ENCODE results near the gene COL6A3. TPM values are rescaled to one million over a fixed set of nuclear protein-coding genes. Genes with fewer than 3 reads are reported as not detected.
"Not testable (repeated sequence)": the region's sequence is repeated elsewhere in the genome, so short reads cannot be mapped to it uniquely, and the experiment has no call there.

Gene COL6A3
- total and polyA plus RNA-seq, 7 experiments from 2014 or later = 0.02 to 3.1 (median 2.2) TPM

DNA sequence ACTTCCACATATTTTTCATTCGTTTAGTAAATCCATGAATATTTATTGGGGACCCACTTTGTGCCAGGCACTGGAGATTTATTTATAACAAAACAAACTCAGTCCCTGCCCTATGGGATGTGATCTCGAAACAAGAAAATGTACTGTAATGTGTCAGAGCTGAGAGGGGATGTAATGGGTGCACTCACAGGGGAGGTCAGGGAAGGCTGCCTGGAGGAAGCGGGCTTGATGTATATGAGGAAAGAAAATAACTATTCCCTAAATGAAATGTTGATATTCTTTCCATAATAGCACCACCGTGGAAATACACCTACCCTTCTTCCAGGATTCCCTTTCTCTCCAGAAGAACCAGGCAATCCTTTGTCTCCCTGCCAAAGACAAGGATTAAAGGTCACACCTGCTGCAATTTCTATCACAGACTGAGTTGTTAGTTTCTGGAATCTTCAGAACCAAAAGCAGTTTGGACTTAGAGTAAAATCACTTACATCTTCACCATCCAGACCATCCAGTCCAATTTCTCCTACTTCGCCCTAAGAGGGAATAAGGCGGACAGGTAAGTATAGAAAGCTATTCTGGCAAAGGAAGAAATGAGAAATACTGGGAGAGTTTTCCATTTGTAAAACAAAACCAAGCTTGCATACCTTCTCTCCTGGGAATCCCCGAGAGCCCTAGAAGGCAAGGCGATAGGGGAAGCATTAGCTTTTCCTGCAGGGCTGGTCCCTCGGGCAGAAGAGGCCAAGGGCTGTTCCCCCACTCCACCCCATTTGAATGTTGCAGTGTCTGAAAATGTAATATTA lies 55.0 kb downstream of the COL6A3 start:
- intact Hi-C loops (cut with micrococcal nuclease) = no loop called here
- ATAC-seq (no peak), DNase-seq (no peak)
- H3K9me3 Mint-ChIP-seq = no peaks in the 10 kb centered on the region
- Histone ChIP-seq H3K4me3 (ENCODE audit: low read length) (no peak overlapping the region), H3K9me3 (ENCODE audit: control insufficient read depth in 2 of 3, low read length in 3 of 3) (no peaks in the 10 kb centered on the region), H3K27ac (ENCODE audit: low read depth, low read length) (no peak overlapping the region), H3K4me1 (ENCODE audit: control insufficient read depth in 2 of 2, insufficient read depth in 2 of 2, low read length in 2 of 2) (no peaks in the 10 kb centered on the region), H3K27me3 (ENCODE audit: control insufficient read depth in 2 of 2, insufficient read depth in 2 of 2, low read length in 2 of 2) (no peaks in the 10 kb centered on the region), H3K36me3 (ENCODE audit: control insufficient read depth in 2 of 3, insufficient read depth in 3 of 3, low read length in 3 of 3) (peaks cover 0 to 3% (median 0%) of the 10 kb centered on the region in 3 experiments)
- ChIA-PET CTCF (no interaction called here), POLR2A (no interaction called here)
- H3K4me1 Mint-ChIP-seq = no peaks in the 10 kb centered on the region
- H3K27ac Mint-ChIP-seq = no peak overlapping the region
- no peaks in the 10 kb centered on the region for H3K27me3 Mint-ChIP-seq
- no peak overlapping the region for H3K4me3 Mint-ChIP-seq
- H3K36me3 Mint-ChIP-seq = peaks cover 0 to 13% (median 0%) of the 10 kb centered on the region in 5 donors

DNA sequence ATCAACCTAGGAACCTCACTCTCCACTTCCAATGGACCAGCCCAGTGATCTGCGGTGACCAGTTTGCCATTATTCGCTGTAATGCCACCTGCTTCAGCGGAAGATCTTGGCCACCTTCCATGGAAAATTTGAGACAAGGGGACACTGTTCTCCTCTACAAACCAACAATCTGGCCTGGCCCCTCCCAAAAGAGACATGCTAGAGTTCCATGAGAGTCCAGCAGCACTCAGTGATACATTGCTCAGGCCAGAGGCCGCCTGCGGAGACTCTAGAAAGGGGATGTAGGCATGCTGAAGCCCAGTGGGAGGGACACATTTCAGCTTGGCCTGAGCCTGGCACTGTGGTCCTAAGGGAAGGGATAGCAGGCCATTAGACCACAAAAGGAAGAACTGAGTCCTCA lies 58.3 kb downstream of the COL6A3 start:
- ChIA-PET POLR2A (no interaction called here), CTCF (no interaction called here)

DNA sequence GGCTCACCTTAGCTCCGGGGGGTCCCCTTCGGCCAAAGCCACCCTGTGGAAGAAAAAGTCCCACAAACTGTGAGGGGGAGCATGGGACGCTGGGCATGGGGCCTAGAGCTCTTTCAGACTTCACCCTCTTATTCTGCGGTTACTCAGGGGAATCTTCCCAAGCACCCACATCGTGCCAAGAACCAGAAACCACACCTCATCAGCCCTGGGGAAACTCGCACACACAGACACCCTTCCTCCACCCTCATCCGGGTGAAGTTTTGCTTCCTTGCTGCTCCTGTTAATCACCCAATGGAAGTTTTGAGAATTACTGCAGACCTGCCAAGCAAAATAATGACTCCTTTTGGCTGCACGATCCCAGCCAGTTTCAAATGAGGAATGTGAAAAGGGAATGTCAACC lies 59.1 kb downstream of the COL6A3 start:
- Histone ChIP-seq H3K27me3 (ENCODE audit: control insufficient read depth in 2 of 2, insufficient read depth in 2 of 2, low read length in 2 of 2) (no peaks in the 10 kb centered on the region), H3K36me3 (ENCODE audit: control insufficient read depth in 2 of 3, insufficient read depth in 3 of 3, low read length in 3 of 3) (peaks cover 0 to 3% (median 0%) of the 10 kb centered on the region in 3 experiments), H3K27ac (ENCODE audit: low read depth, low read length) (no peak overlapping the region), H3K9me3 (ENCODE audit: control insufficient read depth in 2 of 3, low read length in 3 of 3) (no peaks in the 10 kb centered on the region), H3K4me3 (ENCODE audit: low read length) (no peak overlapping the region), H3K4me1 (ENCODE audit: control insufficient read depth in 2 of 2, insufficient read depth in 2 of 2, low read length in 2 of 2) (no peaks in the 10 kb centered on the region)
- intact Hi-C loops (cut with micrococcal nuclease) = no loop called here
- H3K9me3 Mint-ChIP-seq = no peaks in the 10 kb centered on the region
- no peak for ATAC-seq
- no peaks in the 10 kb centered on the region for H3K27me3 Mint-ChIP-seq
- ChIA-PET POLR2A (no interaction called here), CTCF (no interaction called here)
- H3K27ac Mint-ChIP-seq = no peak overlapping the region
- H3K36me3 Mint-ChIP-seq = peaks cover 0 to 6% (median 0%) of the 10 kb centered on the region in 5 donors
- peaks cover 0 to 2% (median 0%) of the 10 kb centered on the region in 7 donors for H3K4me1 Mint-ChIP-seq
- no peak overlapping the region for H3K4me3 Mint-ChIP-seq
- DNase-seq = no peak

More for the DNA sequence above, 58.3 kb downstream of the COL6A3 start:
- Mint-ChIP-seq H3K9me3 (no peaks in the 10 kb centered on the region), H3K27me3 (no peaks in the 10 kb centered on the region), H3K36me3 (peaks cover 0 to 4% (median 0%) of the 10 kb centered on the region in 5 donors), H3K4me3 (no peak overlapping the region), H3K4me1 (peaks cover 0 to 2% (median 0%) of the 10 kb centered on the region in 7 donors), H3K27ac (no peak overlapping the region)
- H3K27me3 ChIP-seq (ENCODE audit: control insufficient read depth in 2 of 2, insufficient read depth in 2 of 2, low read length in 2 of 2) = no peaks in the 10 kb centered on the region
- no peaks in the 10 kb centered on the region for H3K4me1 ChIP-seq (ENCODE audit: control insufficient read depth in 2 of 2, insufficient read depth in 2 of 2, low read length in 2 of 2)
- no peak for DNase-seq
- intact Hi-C loops (cut with micrococcal nuclease) = no loop called here
- H3K36me3 ChIP-seq (ENCODE audit: control insufficient read depth in 2 of 3, insufficient read depth in 3 of 3, low read length in 3 of 3) = peaks cover 0 to 3% (median 0%) of the 10 kb centered on the region in 3 experiments
- H3K27ac ChIP-seq (ENCODE audit: low read depth, low read length) = no peak overlapping the region
- H3K4me3 ChIP-seq (ENCODE audit: low read length) = no peak overlapping the region
- no peaks in the 10 kb centered on the region for H3K9me3 ChIP-seq (ENCODE audit: control insufficient read depth in 2 of 3, low read length in 3 of 3)
- no peak for ATAC-seq

DNA sequence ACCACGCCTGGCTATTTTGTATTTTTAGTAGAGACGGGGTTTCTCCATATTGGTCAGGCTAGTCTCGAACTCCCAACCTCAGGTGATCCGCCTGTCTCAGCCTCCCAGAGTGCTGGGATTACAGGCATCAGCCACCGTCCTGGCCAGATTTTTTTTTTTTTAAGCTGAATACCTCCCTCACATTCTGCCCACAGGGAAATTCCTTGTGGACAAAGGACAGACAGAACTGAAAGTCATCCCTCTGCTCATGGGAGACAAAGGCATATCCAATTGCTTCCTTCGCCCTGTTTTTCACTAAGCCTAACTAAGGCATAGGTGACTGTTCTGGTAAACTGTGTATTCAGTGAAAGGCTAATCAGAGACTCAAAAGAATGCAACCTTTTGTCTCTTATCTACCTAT lies 59.8 kb downstream of the COL6A3 start:
- H3K4me3 Mint-ChIP-seq; DNase-seq; H3K4me1 Mint-ChIP-seq; POLR2A ChIA-PET; H3K9me3 ChIP-seq (ENCODE audit: control insufficient read depth in 2 of 3, low read length in 3 of 3); H3K27me3 ChIP-seq (ENCODE audit: control insufficient read depth in 2 of 2, insufficient read depth in 2 of 2, low read length in 2 of 2); CTCF ChIA-PET; H3K4me3 ChIP-seq (ENCODE audit: low read length); intact Hi-C loops (cut with micrococcal nuclease); H3K9me3 Mint-ChIP-seq; H3K36me3 ChIP-seq (ENCODE audit: control insufficient read depth in 2 of 3, insufficient read depth in 3 of 3, low read length in 3 of 3); H3K27me3 Mint-ChIP-seq; H3K27ac ChIP-seq (ENCODE audit: low read depth, low read length); H3K27ac Mint-ChIP-seq; ATAC-seq; H3K36me3 Mint-ChIP-seq; H3K4me1 ChIP-seq (ENCODE audit: control insufficient read depth in 2 of 2, insufficient read depth in 2 of 2, low read length in 2 of 2): not testable (repeated sequence)

DNA sequence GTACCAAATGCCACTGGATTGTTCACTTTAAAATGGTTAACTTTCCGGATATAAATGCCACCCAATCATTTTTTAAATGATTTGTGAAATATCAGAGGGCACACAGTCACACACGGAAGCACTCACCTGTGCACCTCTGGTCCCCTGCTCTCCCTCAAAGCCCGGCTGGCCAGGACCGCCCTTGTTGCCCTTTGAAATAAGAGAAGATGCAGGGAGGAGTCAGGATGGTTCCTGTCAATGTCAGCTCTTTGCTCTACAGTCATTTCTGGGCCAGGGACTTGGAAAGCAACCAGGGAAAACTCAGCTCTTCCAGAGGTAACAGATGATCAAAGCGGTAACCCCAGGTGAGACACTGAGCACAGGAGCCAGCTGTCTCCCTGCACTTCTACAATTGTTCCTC lies 60.7 kb downstream of the COL6A3 start:
- Histone ChIP-seq H3K27me3 (ENCODE audit: control insufficient read depth in 2 of 2, insufficient read depth in 2 of 2, low read length in 2 of 2) (no peaks in the 10 kb centered on the region), H3K4me1 (ENCODE audit: control insufficient read depth in 2 of 2, insufficient read depth in 2 of 2, low read length in 2 of 2) (no peaks in the 10 kb centered on the region), H3K27ac (ENCODE audit: low read depth, low read length) (no peak overlapping the region), H3K36me3 (ENCODE audit: control insufficient read depth in 2 of 3, insufficient read depth in 3 of 3, low read length in 3 of 3) (no peaks in the 10 kb centered on the region), H3K9me3 (ENCODE audit: control insufficient read depth in 2 of 3, low read length in 3 of 3) (no peaks in the 10 kb centered on the region), H3K4me3 (ENCODE audit: low read length) (no peak overlapping the region)
- Mint-ChIP-seq H3K9me3 (no peaks in the 10 kb centered on the region), H3K27ac (no peak overlapping the region), H3K4me3 (no peak overlapping the region), H3K27me3 (no peaks in the 10 kb centered on the region), H3K4me1 (peaks cover 0 to 2% (median 0%) of the 10 kb centered on the region in 7 donors), H3K36me3 (peaks cover 0 to 6% (median 0%) of the 10 kb centered on the region in 5 donors)
- CTCF ChIA-PET = no interaction called here
- no peak for ATAC-seq
- POLR2A ChIA-PET = no interaction called here
- intact Hi-C loops (cut with micrococcal nuclease) = no loop called here
- DNase-seq = no peak

DNA sequence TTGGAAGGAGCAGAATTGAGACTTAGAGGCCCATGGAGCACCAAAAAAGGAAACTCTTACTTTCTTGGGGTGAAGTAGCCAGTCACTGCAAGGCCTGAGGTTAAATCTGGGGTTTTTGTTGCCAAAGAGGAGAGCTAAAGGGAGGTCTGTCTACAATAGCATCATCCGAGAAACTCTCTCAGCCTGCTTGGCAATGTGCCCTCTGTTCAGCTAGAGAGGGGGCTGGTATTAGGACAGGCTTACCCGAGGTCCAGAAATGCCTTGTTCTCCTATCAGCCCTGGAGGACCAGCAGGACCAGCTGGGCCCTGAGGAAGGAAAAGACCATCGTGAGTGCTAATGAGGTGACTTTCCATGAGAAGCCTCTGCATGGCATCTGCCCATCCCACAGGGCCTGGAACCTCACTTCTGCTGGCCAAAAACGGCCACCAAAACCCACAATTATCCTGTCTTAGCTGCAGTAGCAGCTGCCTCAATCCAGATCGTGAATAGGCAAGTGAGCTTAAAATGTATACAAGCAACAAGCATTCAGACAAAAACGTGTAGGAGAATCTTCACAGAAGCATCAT lies 61.6 kb downstream of the COL6A3 start:
- peaks cover 0 to 2% (median 0%) of the 10 kb centered on the region in 7 donors for H3K4me1 Mint-ChIP-seq
- Histone ChIP-seq H3K27ac (ENCODE audit: low read depth, low read length) (no peak overlapping the region), H3K36me3 (ENCODE audit: control insufficient read depth in 2 of 3, insufficient read depth in 3 of 3, low read length in 3 of 3) (no peaks in the 10 kb centered on the region), H3K4me3 (ENCODE audit: low read length) (no peak overlapping the region), H3K4me1 (ENCODE audit: control insufficient read depth in 2 of 2, insufficient read depth in 2 of 2, low read length in 2 of 2) (no peaks in the 10 kb centered on the region), H3K9me3 (ENCODE audit: control insufficient read depth in 2 of 3, low read length in 3 of 3) (no peaks in the 10 kb centered on the region), H3K27me3 (ENCODE audit: control insufficient read depth in 2 of 2, insufficient read depth in 2 of 2, low read length in 2 of 2) (no peaks in the 10 kb centered on the region)
- no peak for ATAC-seq
- no peak overlapping the region for H3K27ac Mint-ChIP-seq
- no peak for DNase-seq
- intact Hi-C loops (cut with micrococcal nuclease) = no loop called here
- no peaks in the 10 kb centered on the region for H3K27me3 Mint-ChIP-seq
- H3K36me3 Mint-ChIP-seq = peaks cover 0 to 6% (median 0%) of the 10 kb centered on the region in 5 donors
- no peak overlapping the region for H3K4me3 Mint-ChIP-seq
- POLR2A ChIA-PET = no interaction called here
- CTCF ChIA-PET = no interaction called here
- H3K9me3 Mint-ChIP-seq = no peaks in the 10 kb centered on the region

DNA sequence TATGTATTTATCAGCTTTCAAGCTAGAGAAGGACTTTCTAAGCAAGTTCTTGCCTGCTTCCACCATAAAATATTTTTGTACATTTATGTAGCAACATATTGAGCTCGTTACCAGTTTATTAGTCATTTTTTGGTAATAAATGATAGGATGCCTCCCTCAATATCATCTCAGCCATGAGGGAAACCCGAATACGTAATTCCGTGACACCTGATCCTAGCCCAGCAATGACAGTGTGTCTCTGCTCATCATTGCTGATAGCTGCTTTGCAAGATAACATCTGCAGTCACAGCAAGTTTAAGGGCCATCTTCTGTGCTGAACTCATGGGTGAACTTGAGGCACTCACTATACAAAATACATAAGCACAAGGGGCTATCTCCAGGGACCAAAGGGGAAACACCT lies 62.2 kb downstream of the COL6A3 start:
- Histone ChIP-seq H3K4me1 (ENCODE audit: control insufficient read depth in 2 of 2, insufficient read depth in 2 of 2, low read length in 2 of 2) (no peaks in the 10 kb centered on the region), H3K9me3 (ENCODE audit: control insufficient read depth in 2 of 3, low read length in 3 of 3) (no peaks in the 10 kb centered on the region), H3K36me3 (ENCODE audit: control insufficient read depth in 2 of 3, insufficient read depth in 3 of 3, low read length in 3 of 3) (no peaks in the 10 kb centered on the region), H3K4me3 (ENCODE audit: low read length) (no peak overlapping the region), H3K27me3 (ENCODE audit: control insufficient read depth in 2 of 2, insufficient read depth in 2 of 2, low read length in 2 of 2) (no peaks in the 10 kb centered on the region), H3K27ac (ENCODE audit: low read depth, low read length) (no peak overlapping the region)
- peaks cover 0 to 5% (median 0%) of the 10 kb centered on the region in 5 donors for H3K36me3 Mint-ChIP-seq
- H3K27ac Mint-ChIP-seq = no peak overlapping the region
- no peak for DNase-seq
- H3K27me3 Mint-ChIP-seq = no peaks in the 10 kb centered on the region
- intact Hi-C loops (cut with micrococcal nuclease) = no loop called here
- POLR2A ChIA-PET = no interaction called here
- no peak overlapping the region for H3K4me3 Mint-ChIP-seq
- peaks cover 0 to 4% (median 0%) of the 10 kb centered on the region in 7 donors for H3K4me1 Mint-ChIP-seq
- H3K9me3 Mint-ChIP-seq = no peaks in the 10 kb centered on the region
- CTCF ChIA-PET = no interaction called here
- ATAC-seq = no peak

All from naive thymus-derived CD4-positive, alpha-beta T cell (primary cell).